ENCODE data around the gene DHODH.

GRCh38 chr16:72025404-72026114 lies 17.0 kb downstream of the DHODH start:
- TF ChIP-seq CTCF (IDR thresholded peaks at IDR 0.05) (no peak), POLR2A (IDR thresholded peaks at IDR 0.05) (no peak)

All from thyroid gland (tissue), 4 donors.